HG03342 (cell line): ENCODE data around the gene RXFP2.

ENCODE experiments used
- ATAC-seq: cut with Tn5 transposase; IDR thresholded peaks from one replicate; pipeline ENCODE4 v1.9.1; 2021; ENCODE audit warnings: mild to moderate bottlenecking, moderate library complexity; ENCODE audit not compliant: unreplicated experiment

The RXFP2 gene

GRCh38 chr13:31815361-31816144 lies 76.2 kb downstream of the RXFP2 start:
- ATAC-seq, result no peak

- no peak for ATAC-seq
Observed at GRCh38 chr13:31818236-31818635, 78.9 kb downstream of the RXFP2 start.

GRCh38 chr13:31824705-31825517 lies 85.6 kb downstream of the RXFP2 start:
- ATAC-seq, result no peak

GRCh38 chr13:31826521-31826920 lies 87.2 kb downstream of the RXFP2 start:
- ATAC-seq, result no peak

- no peak for ATAC-seq
Observed at GRCh38 chr13:31827707-31828106, 88.4 kb downstream of the RXFP2 start.

GRCh38 chr13:31835932-31836331 lies 96.6 kb downstream of the RXFP2 start:
- no peak for ATAC-seq

- ATAC-seq, result no peak
Observed at GRCh38 chr13:31843044-31843443, 103.7 kb downstream of the RXFP2 start.

GRCh38 chr13:31846182-31846938 lies 107.0 kb downstream of the RXFP2 start:
- ATAC-seq, result peak; percentile 98

GRCh38 chr13:31846961-31847752 lies 107.8 kb downstream of the RXFP2 start:
- no peak for ATAC-seq

GRCh38 chr13:31848621-31849020 lies 109.3 kb downstream of the RXFP2 start:
- ATAC-seq, result no peak

- no peak for ATAC-seq
Observed at GRCh38 chr13:31849206-31849605, 109.9 kb downstream of the RXFP2 start.

GRCh38 chr13:31850041-31850555 lies 110.8 kb downstream of the RXFP2 start:
- no peak for ATAC-seq

GRCh38 chr13:31851216-31851615 lies 111.9 kb downstream of the RXFP2 start:
- no peak for ATAC-seq
